H9 (cell line): ENCODE measurements around the gene LCNL1. TPM values are rescaled to one million over a fixed set of nuclear protein-coding genes. Genes with fewer than 3 reads are reported as not detected.
A peak's percentile ranks its signal among the peaks of the same experiment; 100 is the strongest.

Experiments used
- DNase-seq: peaks from one replicate; pipeline ENCODE4 v3.0.0-alpha.2; 2017
- H2AFZ ChIP-seq: one replicate; pipeline ENCODE4 v1.6.1; 2013; ENCODE audit warnings: mild to moderate bottlenecking, low read length, control low read depth, moderate library complexity
- H2AK5ac ChIP-seq: 2 replicates; pipeline ENCODE4 v1.6.1; 2013; ENCODE audit warnings: low read length, control low read depth, mixed read lengths; ENCODE audit not compliant: insufficient read length
- H2BK120ac ChIP-seq: one replicate; pipeline ENCODE4 v1.6.1; 2013; ENCODE audit warnings: low read depth, mild to moderate bottlenecking, low read length, control low read depth, inconsistent platforms; ENCODE audit not compliant: poor library complexity, severe bottlenecking
- H2BK12ac ChIP-seq: 2 replicates; pipeline ENCODE4 v1.6.1; 2013; ENCODE audit warnings: low read length, control low read depth, mixed read lengths, low read depth; ENCODE audit not compliant: insufficient read length
- H2BK15ac ChIP-seq: 2 replicates; pipeline ENCODE4 v1.6.1; 2013; ENCODE audit warnings: low read depth, low read length, control low read depth
- H2BK20ac ChIP-seq: one replicate; pipeline ENCODE4 v1.6.1; 2013; ENCODE audit warnings: low read depth, mild to moderate bottlenecking, low read length, control low read depth, inconsistent platforms; ENCODE audit not compliant: poor library complexity, severe bottlenecking
- H2BK5ac ChIP-seq: 2 replicates; pipeline ENCODE4 v1.6.1; 2013; ENCODE audit warnings: low read length, control low read depth, mixed read lengths; ENCODE audit not compliant: insufficient read length
- H3K14ac ChIP-seq: 2 replicates; pipeline ENCODE4 v1.6.1; 2013; ENCODE audit warnings: low read length, control low read depth; ENCODE audit not compliant: insufficient read depth
- H3K18ac ChIP-seq: 2 replicates; pipeline ENCODE4 v1.6.1; 2013; ENCODE audit warnings: low read depth, mild to moderate bottlenecking, mixed read lengths, low read length, control low read depth; ENCODE audit not compliant: insufficient read length
- H3K23ac ChIP-seq: 2 replicates; pipeline ENCODE4 v1.6.1; 2013; ENCODE audit warnings: low read length, control low read depth, mixed read lengths, low read depth; ENCODE audit not compliant: insufficient read length
- H3K23me2 ChIP-seq: 2 replicates; pipeline ENCODE4 v1.6.1; 2013; ENCODE audit warnings: low read depth, mild to moderate bottlenecking, mixed read lengths, low read length, control low read depth; ENCODE audit not compliant: insufficient read length, poor library complexity, severe bottlenecking
- H3K27ac ChIP-seq: 2 replicates; pipeline ENCODE4 v1.5.1; 2013; ENCODE audit warnings: low read length, control low read depth, mixed read lengths, low read depth; ENCODE audit not compliant: insufficient read length
- H3K27me3 ChIP-seq: 2 replicates; pipeline ENCODE4 v1.6.1; 2013; ENCODE audit warnings: low read length, control low read depth, inconsistent platforms; ENCODE audit not compliant: insufficient read depth
- H3K4ac ChIP-seq: 2 replicates; pipeline ENCODE4 v1.6.1; 2013; ENCODE audit warnings: low read depth, mild to moderate bottlenecking, control low read depth, inconsistent platforms, low read length, moderate library complexity
- H3K4me1 ChIP-seq: 2 replicates; pipeline ENCODE4 v1.6.1; 2013; ENCODE audit warnings: low read length, control low read depth, inconsistent platforms; ENCODE audit not compliant: insufficient read depth
- H3K4me2 ChIP-seq: 2 replicates; pipeline ENCODE4 v1.6.1; 2013; ENCODE audit warnings: low read length, control low read depth, mixed read lengths; ENCODE audit not compliant: insufficient read length, insufficient read depth
- H3K56ac ChIP-seq: 2 replicates; pipeline ENCODE4 v1.6.1; 2013; ENCODE audit warnings: low read depth, mild to moderate bottlenecking, mixed read lengths, low read length, control low read depth; ENCODE audit not compliant: insufficient read length
- H3K79me1 ChIP-seq: 2 replicates; pipeline ENCODE4 v1.6.1; 2013; ENCODE audit warnings: low read depth, mild to moderate bottlenecking, moderate library complexity, low read length, control low read depth, inconsistent platforms; ENCODE audit not compliant: insufficient read depth, poor library complexity, severe bottlenecking
- H3K79me2 ChIP-seq: 2 replicates; pipeline ENCODE4 v1.6.1; 2013; ENCODE audit warnings: low read length, control low read depth, inconsistent platforms; ENCODE audit not compliant: insufficient read depth
- H3K9ac ChIP-seq: 2 replicates; pipeline ENCODE4 v1.6.1; 2013; ENCODE audit warnings: low read length, control low read depth, mixed read lengths; ENCODE audit not compliant: insufficient read length; ENCODE audit errors: extremely low read depth
- H3K9me3 ChIP-seq: one replicate; pipeline ENCODE4 v1.6.1; 2013; ENCODE audit warnings: low read depth, low read length, inconsistent platforms; ENCODE audit not compliant: control insufficient read depth
- H3T11ph ChIP-seq: one replicate; pipeline ENCODE4 v1.6.1; 2013; ENCODE audit warnings: mild to moderate bottlenecking, low read length, control low read depth, inconsistent platforms
- H4K20me1 ChIP-seq: one replicate; pipeline ENCODE4 v1.6.1; 2013; ENCODE audit not compliant: control insufficient read depth, insufficient read length, insufficient read depth
- H4K5ac ChIP-seq: 2 replicates; pipeline ENCODE4 v1.6.1; 2013; ENCODE audit warnings: low read depth, mild to moderate bottlenecking, mixed read lengths, low read length, control low read depth; ENCODE audit not compliant: insufficient read length
- H4K8ac ChIP-seq: replicated peaks from 2 replicates; pipeline ENCODE4 v1.6.1; 2013; ENCODE audit warnings: low read length, control low read depth, mixed read lengths, low read depth; ENCODE audit not compliant: insufficient read length
- H4K91ac ChIP-seq: 2 replicates; pipeline ENCODE4 v1.6.1; 2013; ENCODE audit warnings: low read depth, mild to moderate bottlenecking, moderate library complexity, mixed read lengths, low read length, control low read depth; ENCODE audit not compliant: insufficient read length
- H3K27ac Mint-ChIP-seq, 3 experiments: 2 replicates in 2 of 3; 3 replicates in 1 of 3; pipeline ENCODE4 v1.8.0; 2020 to 2021; ENCODE audit warnings: mixed read lengths in 3 of 3, mild to moderate bottlenecking in 1 of 3, moderate library complexity in 1 of 3
- H3K27me3 Mint-ChIP-seq: 2 replicates; pipeline ENCODE4 v1.8.0; 2021; ENCODE audit warnings: low read depth, mild to moderate bottlenecking, moderate library complexity, mixed read lengths
- H3K36me3 Mint-ChIP-seq, 3 experiments: 2 replicates in 2 of 3; 3 replicates in 1 of 3; pipeline ENCODE4 v1.8.0; 2020 to 2021; ENCODE audit warnings: low read depth in 3 of 3, mixed read lengths in 3 of 3; ENCODE audit not compliant: insufficient read depth in 1 of 3
- H3K4me1 Mint-ChIP-seq, 2 experiments: 2 replicates each; pipeline ENCODE4 v1.8.0; 2020; ENCODE audit warnings: mixed read lengths in 2 of 2
- H3K4me3 Mint-ChIP-seq, 2 experiments: 2 replicates in 1 of 2; 3 replicates in 1 of 2; pipeline ENCODE4 v1.8.0; 2020 to 2021; ENCODE audit warnings: mild to moderate bottlenecking in 2 of 2, mixed read lengths in 2 of 2, moderate library complexity in 1 of 2
- H3K9me3 Mint-ChIP-seq, 2 experiments: 2 replicates in 1 of 2; 3 replicates in 1 of 2; pipeline ENCODE4 v1.8.0; 2020; ENCODE audit warnings: mild to moderate bottlenecking in 2 of 2, mixed read lengths in 2 of 2, moderate library complexity in 1 of 2
- CTCF ChIP-seq: fragments of 200-600 bp; sonication (generic); conservative IDR thresholded peaks from 3 replicates; pipeline ENCODE4 v1.8.0; 2021; ENCODE audit warnings: antibody characterized with exemption, mild to moderate bottlenecking
- WGBS: extraction: QIAGEN DNeasy Blood & Tissue Kit; methylation state at CpG from one replicate; pipeline ENCODE4 v1.1.7; 2013; ENCODE audit warnings: missing lambda C conversion rate, low lambda C conversion rate, mixed read lengths; ENCODE audit not compliant: insufficient read length; ENCODE audit errors: extremely low coverage; 5-methylcytosine and 5-hydroxymethylcytosine counted together
- total RNA-seq: library from RNA; stranded (reverse); gene quantifications from 2 replicates; pipeline ENCODE4 v1.2.1, GENCODE V29; 2021

The LCNL1 gene
- total RNA-seq, 1 experiment from 2014 or later: 0.20 TPM

DNA sequence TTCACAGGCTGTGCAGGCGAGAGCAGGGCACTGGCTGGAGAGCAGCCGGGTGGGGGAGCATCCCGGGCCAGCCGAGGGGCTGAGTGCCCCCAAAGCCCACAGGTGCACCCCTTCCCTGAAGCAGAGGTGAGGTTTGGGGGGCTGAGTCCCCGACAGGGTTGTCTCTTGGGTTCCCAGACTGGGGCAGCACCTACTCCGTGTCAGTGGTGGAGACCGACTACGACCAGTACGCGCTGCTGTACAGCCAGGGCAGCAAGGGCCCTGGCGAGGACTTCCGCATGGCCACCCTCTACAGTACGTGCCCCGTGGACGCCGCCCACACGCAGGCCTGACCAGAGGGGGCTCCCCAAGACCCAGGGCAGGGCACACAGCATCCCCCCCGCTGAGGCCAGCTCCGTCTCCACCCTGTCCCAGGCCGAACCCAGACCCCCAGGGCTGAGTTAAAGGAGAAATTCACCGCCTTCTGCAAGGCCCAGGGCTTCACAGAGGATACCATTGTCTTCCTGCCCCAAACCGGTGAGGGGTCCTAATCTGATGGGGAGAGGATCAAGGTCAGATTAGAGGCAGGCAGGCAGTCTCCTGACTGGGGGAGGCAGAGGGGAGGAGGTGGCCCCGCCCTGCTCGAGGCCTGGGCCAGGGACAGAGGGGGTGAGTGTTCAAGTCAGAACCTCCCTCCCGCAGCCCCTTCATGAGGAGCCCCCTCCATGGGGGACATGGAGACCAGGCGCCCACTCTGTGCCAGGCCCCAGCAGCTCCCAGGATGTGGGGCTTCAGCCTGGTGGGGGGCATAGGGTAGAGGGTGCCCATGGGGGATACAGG lies 2.8 kb upstream of the LCNL1 start:
- Histone ChIP-seq H4K20me1 (no peaks in the 10 kb centered on the region), H3K79me2 (no peaks in the 10 kb centered on the region), H2BK12ac (no peak overlapping the region), H3K18ac (no peak overlapping the region), H4K91ac (no peak overlapping the region), H3T11ph (no peak overlapping the region), H2BK120ac (no peak overlapping the region), H3K9me3 (no peaks in the 10 kb centered on the region), H3K4ac (no peak overlapping the region), H2AFZ (no peak overlapping the region), H3K4me1 (no peaks in the 10 kb centered on the region; the same call in 1 of the 2 replicates), H3K56ac (no peak overlapping the region), H3K23ac (no peak overlapping the region), H2BK5ac (no peak overlapping the region), H2AK5ac (no peak overlapping the region), H4K5ac (no peak overlapping the region), H3K9ac (no peak overlapping the region), H3K23me2 (peaks cover 9% of the 10 kb centered on the region), H3K14ac (peak overlapping the region; percentile 5; the same call in 1 of the 2 replicates), H3K27me3 (no peaks in the 10 kb centered on the region), H3K79me1 (no peaks in the 10 kb centered on the region), H3K27ac (no peak overlapping the region), H2BK15ac (no peak overlapping the region), H4K8ac (no peak overlapping the region), H3K4me2 (no peak overlapping the region), H2BK20ac (no peak overlapping the region)
- peaks cover 7% of the 10 kb centered on the region for H3K27me3 Mint-ChIP-seq
- no peak overlapping the region for H3K27ac Mint-ChIP-seq
- no CpG with 5 or more reads among the region's 26 CpGs for WGBS
- TF ChIP-seq CTCF: no peak
- H3K4me1 Mint-ChIP-seq: peaks cover 2 to 16% of the 10 kb centered on the region in 2 experiments
- no peak for DNase-seq
- peaks cover 0 to 3% (median 0%) of the 10 kb centered on the region in 3 experiments; a peak in 1 of 7 replicates for H3K36me3 Mint-ChIP-seq
- H3K9me3 Mint-ChIP-seq: no peaks in the 10 kb centered on the region
- H3K4me3 Mint-ChIP-seq: no peak overlapping the region
